ENCODE results near the gene GLTPD2.

Gene GLTPD2

GRCh38 chr17:4812690-4813089 is 23.9 kb downstream of the GLTPD2 start:
- Histone ChIP-seq H3K9me3 (ENCODE audit: control extremely low read depth in 1 of 5, control insufficient read depth in 4 of 5, insufficient read depth in 2 of 5, low read depth in 1 of 5, low read length in 4 of 5) (no peaks in the 10 kb centered on the region), H3K27ac (ENCODE audit: insufficient read depth in 1 of 2, low read depth in 1 of 2, low read length in 2 of 2, poor library complexity in 1 of 2, severe bottlenecking in 2 of 2) (no peak overlapping the region), H3K27me3 (replicated peaks in 2 of 5; ENCODE audit: control insufficient read depth in 4 of 5, insufficient read depth in 5 of 5, low read length in 4 of 5) (peaks cover 0 to 8% (median 3%) of the 10 kb centered on the region in 5 experiments), H3K4me1 (ENCODE audit: control extremely low read depth in 1 of 4, control insufficient read depth in 4 of 4, insufficient read depth in 4 of 4, low read length in 3 of 4) (peaks cover 0 to 5% (median 1%) of the 10 kb centered on the region in 4 experiments), H3K4me3 (ENCODE audit: control insufficient read depth in 1 of 7, extremely low read depth in 1 of 7, insufficient read depth in 4 of 7, low read depth in 2 of 7, low read length in 6 of 7) (no peak overlapping the region), H3K36me3 (ENCODE audit: control insufficient read depth in 4 of 4, insufficient read depth in 4 of 4, low read length in 3 of 4) (no peaks in the 10 kb centered on the region)
- POLR2A ChIA-PET: no interaction called here
- DNase-seq: no peak
- WGBS (ENCODE audit: insufficient coverage): 100% methylated on average over 4 of the region's 7 CpGs
- CTCF ChIA-PET: no interaction called here

- Histone ChIP-seq H3K9me3 (ENCODE audit: control extremely low read depth in 1 of 5, control insufficient read depth in 4 of 5, insufficient read depth in 2 of 5, low read depth in 1 of 5, low read length in 4 of 5) (no peaks in the 10 kb centered on the region), H3K27ac (ENCODE audit: insufficient read depth in 1 of 2, low read depth in 1 of 2, low read length in 2 of 2, poor library complexity in 1 of 2, severe bottlenecking in 2 of 2) (no peak overlapping the region), H3K4me1 (ENCODE audit: control extremely low read depth in 1 of 4, control insufficient read depth in 4 of 4, insufficient read depth in 4 of 4, low read length in 3 of 4) (peaks cover 0 to 4% (median 1%) of the 10 kb centered on the region in 4 experiments), H3K4me3 (ENCODE audit: control insufficient read depth in 1 of 7, extremely low read depth in 1 of 7, insufficient read depth in 4 of 7, low read depth in 2 of 7, low read length in 6 of 7) (no peak overlapping the region), H3K27me3 (replicated peaks in 2 of 5; ENCODE audit: control insufficient read depth in 4 of 5, insufficient read depth in 5 of 5, low read length in 4 of 5) (peaks cover 0 to 2% (median 0%) of the 10 kb centered on the region in 5 experiments), H3K36me3 (ENCODE audit: control insufficient read depth in 4 of 4, insufficient read depth in 4 of 4, low read length in 3 of 4) (no peaks in the 10 kb centered on the region)
- ChIA-PET POLR2A (no interaction called here), CTCF (interaction anchor here (0.8 to 1.0 kb wide), 2 partner anchors 59 to 73 kb away, joined by 3 read pairs; no protein-coding TSS in a partner anchor)
- no peak for DNase-seq
- WGBS (ENCODE audit: insufficient coverage): 92% methylated on average over 7 of the region's 7 CpGs
Observed at GRCh38 chr17:4815043-4815675, 26.4 kb downstream of the GLTPD2 start.

- DNase-seq: no peak
- peaks cover 0 to 2% (median 0%) of the 10 kb centered on the region in 5 experiments for H3K27me3 ChIP-seq (replicated peaks in 2 of 5; ENCODE audit: control insufficient read depth in 4 of 5, insufficient read depth in 5 of 5, low read length in 4 of 5)
- H3K4me1 ChIP-seq (ENCODE audit: control extremely low read depth in 1 of 4, control insufficient read depth in 4 of 4, insufficient read depth in 4 of 4, low read length in 3 of 4): no peaks in the 10 kb centered on the region
- 97% methylated on average over 8 of the region's 13 CpGs for WGBS (ENCODE audit: insufficient coverage)
- H3K4me3 ChIP-seq (ENCODE audit: control insufficient read depth in 1 of 7, extremely low read depth in 1 of 7, insufficient read depth in 4 of 7, low read depth in 2 of 7, low read length in 6 of 7): no peak overlapping the region
- no peaks in the 10 kb centered on the region for H3K36me3 ChIP-seq (ENCODE audit: control insufficient read depth in 4 of 4, insufficient read depth in 4 of 4, low read length in 3 of 4)
- CTCF ChIA-PET: no interaction called here
- no peaks in the 10 kb centered on the region for H3K9me3 ChIP-seq (ENCODE audit: control extremely low read depth in 1 of 5, control insufficient read depth in 4 of 5, insufficient read depth in 2 of 5, low read depth in 1 of 5, low read length in 4 of 5)
- H3K27ac ChIP-seq (ENCODE audit: insufficient read depth in 1 of 2, low read depth in 1 of 2, low read length in 2 of 2, poor library complexity in 1 of 2, severe bottlenecking in 2 of 2): no peak overlapping the region
- POLR2A ChIA-PET: no interaction called here
Observed at GRCh38 chr17:4816826-4817225, 28.1 kb downstream of the GLTPD2 start.

- Histone ChIP-seq H3K4me3 (ENCODE audit: control insufficient read depth in 1 of 7, extremely low read depth in 1 of 7, insufficient read depth in 4 of 7, low read depth in 2 of 7, low read length in 6 of 7) (no peak overlapping the region), H3K36me3 (ENCODE audit: control insufficient read depth in 4 of 4, insufficient read depth in 4 of 4, low read length in 3 of 4) (no peaks in the 10 kb centered on the region), H3K27me3 (replicated peaks in 2 of 5; ENCODE audit: control insufficient read depth in 4 of 5, insufficient read depth in 5 of 5, low read length in 4 of 5) (peaks cover 0 to 2% (median 0%) of the 10 kb centered on the region in 5 experiments), H3K27ac (ENCODE audit: insufficient read depth in 1 of 2, low read depth in 1 of 2, low read length in 2 of 2, poor library complexity in 1 of 2, severe bottlenecking in 2 of 2) (no peak overlapping the region), H3K4me1 (ENCODE audit: control extremely low read depth in 1 of 4, control insufficient read depth in 4 of 4, insufficient read depth in 4 of 4, low read length in 3 of 4) (no peaks in the 10 kb centered on the region), H3K9me3 (ENCODE audit: control extremely low read depth in 1 of 5, control insufficient read depth in 4 of 5, insufficient read depth in 2 of 5, low read depth in 1 of 5, low read length in 4 of 5) (no peaks in the 10 kb centered on the region)
- DNase-seq: no peak
- WGBS (ENCODE audit: insufficient coverage): 92% methylated on average over 8 of the region's 12 CpGs
- POLR2A ChIA-PET: no interaction called here
- CTCF ChIA-PET: no interaction called here
Observed at GRCh38 chr17:4818276-4818675, 29.5 kb downstream of the GLTPD2 start.

- H3K4me1 ChIP-seq (ENCODE audit: control extremely low read depth in 1 of 4, control insufficient read depth in 4 of 4, insufficient read depth in 4 of 4, low read length in 3 of 4): no peaks in the 10 kb centered on the region
- ChIA-PET CTCF (interaction anchor here (1.3 kb wide), 1 partner anchor 18 kb away, joined by 3 read pairs; no protein-coding TSS in a partner anchor), POLR2A (no interaction called here)
- H3K27ac ChIP-seq (ENCODE audit: insufficient read depth in 1 of 2, low read depth in 1 of 2, low read length in 2 of 2, poor library complexity in 1 of 2, severe bottlenecking in 2 of 2): no peak overlapping the region
- H3K36me3 ChIP-seq (ENCODE audit: control insufficient read depth in 4 of 4, insufficient read depth in 4 of 4, low read length in 3 of 4): no peaks in the 10 kb centered on the region
- H3K9me3 ChIP-seq (ENCODE audit: control extremely low read depth in 1 of 5, control insufficient read depth in 4 of 5, insufficient read depth in 2 of 5, low read depth in 1 of 5, low read length in 4 of 5): no peaks in the 10 kb centered on the region
- DNase-seq: no peak
- H3K4me3 ChIP-seq (ENCODE audit: control insufficient read depth in 1 of 7, extremely low read depth in 1 of 7, insufficient read depth in 4 of 7, low read depth in 2 of 7, low read length in 6 of 7): no peak overlapping the region
- H3K27me3 ChIP-seq (replicated peaks in 2 of 5; ENCODE audit: control insufficient read depth in 4 of 5, insufficient read depth in 5 of 5, low read length in 4 of 5): peaks cover 0 to 2% (median 0%) of the 10 kb centered on the region in 5 experiments
- WGBS (ENCODE audit: insufficient coverage): 100% methylated on average over 1 of the region's 3 CpGs
Observed at GRCh38 chr17:4822835-4823234, 34.1 kb downstream of the GLTPD2 start.

- DNase-seq: no peak
- no peak overlapping the region for H3K27ac ChIP-seq (ENCODE audit: insufficient read depth in 1 of 2, low read depth in 1 of 2, low read length in 2 of 2, poor library complexity in 1 of 2, severe bottlenecking in 2 of 2)
- peaks cover 0 to 2% (median 0%) of the 10 kb centered on the region in 5 experiments for H3K27me3 ChIP-seq (replicated peaks in 2 of 5; ENCODE audit: control insufficient read depth in 4 of 5, insufficient read depth in 5 of 5, low read length in 4 of 5)
- H3K4me1 ChIP-seq (ENCODE audit: control extremely low read depth in 1 of 4, control insufficient read depth in 4 of 4, insufficient read depth in 4 of 4, low read length in 3 of 4): no peaks in the 10 kb centered on the region
- no peak overlapping the region for H3K4me3 ChIP-seq (ENCODE audit: control insufficient read depth in 1 of 7, extremely low read depth in 1 of 7, insufficient read depth in 4 of 7, low read depth in 2 of 7, low read length in 6 of 7)
- ChIA-PET POLR2A (no interaction called here), CTCF (interaction anchor here (1.2 to 1.3 kb wide), 2 partner anchors 17 to 19 kb away, joined by 3 read pairs; no protein-coding TSS in a partner anchor)
- no peaks in the 10 kb centered on the region for H3K9me3 ChIP-seq (ENCODE audit: control extremely low read depth in 1 of 5, control insufficient read depth in 4 of 5, insufficient read depth in 2 of 5, low read depth in 1 of 5, low read length in 4 of 5)
- H3K36me3 ChIP-seq (ENCODE audit: control insufficient read depth in 4 of 4, insufficient read depth in 4 of 4, low read length in 3 of 4): no peaks in the 10 kb centered on the region
- 90% methylated on average over 6 of the region's 12 CpGs for WGBS (ENCODE audit: insufficient coverage)
Observed at GRCh38 chr17:4823373-4824089, 34.8 kb downstream of the GLTPD2 start.

- no peak overlapping the region for H3K27ac ChIP-seq (ENCODE audit: insufficient read depth in 1 of 2, low read depth in 1 of 2, low read length in 2 of 2, poor library complexity in 1 of 2, severe bottlenecking in 2 of 2)
- H3K4me3 ChIP-seq (ENCODE audit: control insufficient read depth in 1 of 7, extremely low read depth in 1 of 7, insufficient read depth in 4 of 7, low read depth in 2 of 7, low read length in 6 of 7): no peak overlapping the region
- DNase-seq: no peak
- no peaks in the 10 kb centered on the region for H3K9me3 ChIP-seq (ENCODE audit: control extremely low read depth in 1 of 5, control insufficient read depth in 4 of 5, insufficient read depth in 2 of 5, low read depth in 1 of 5, low read length in 4 of 5)
- ChIA-PET POLR2A (no interaction called here), CTCF (no interaction called here)
- H3K27me3 ChIP-seq (replicated peaks in 2 of 5; ENCODE audit: control insufficient read depth in 4 of 5, insufficient read depth in 5 of 5, low read length in 4 of 5): peaks cover 0 to 2% (median 0%) of the 10 kb centered on the region in 5 experiments
- 67% methylated on average over 2 of the region's 8 CpGs for WGBS (ENCODE audit: insufficient coverage)
- H3K36me3 ChIP-seq (ENCODE audit: control insufficient read depth in 4 of 4, insufficient read depth in 4 of 4, low read length in 3 of 4): no peaks in the 10 kb centered on the region
- H3K4me1 ChIP-seq (ENCODE audit: control extremely low read depth in 1 of 4, control insufficient read depth in 4 of 4, insufficient read depth in 4 of 4, low read length in 3 of 4): no peaks in the 10 kb centered on the region
Observed at GRCh38 chr17:4827399-4827798, 38.6 kb downstream of the GLTPD2 start.
